Measurements from ENCODE around the gene DHRS1. TPM values are rescaled to one million over a fixed set of nuclear protein-coding genes. Genes with fewer than 3 reads are reported as not detected.
A peak's percentile ranks its signal among the peaks of the same experiment; 100 is the strongest.

Gene DHRS1
- total and polyA plus RNA-seq, 9 of the 15 experiments (the other 6 are each of a cell fraction or from before 2014, with no cell fraction given), result 7.3 to 33.6 (median 13.3) TPM

DNA sequence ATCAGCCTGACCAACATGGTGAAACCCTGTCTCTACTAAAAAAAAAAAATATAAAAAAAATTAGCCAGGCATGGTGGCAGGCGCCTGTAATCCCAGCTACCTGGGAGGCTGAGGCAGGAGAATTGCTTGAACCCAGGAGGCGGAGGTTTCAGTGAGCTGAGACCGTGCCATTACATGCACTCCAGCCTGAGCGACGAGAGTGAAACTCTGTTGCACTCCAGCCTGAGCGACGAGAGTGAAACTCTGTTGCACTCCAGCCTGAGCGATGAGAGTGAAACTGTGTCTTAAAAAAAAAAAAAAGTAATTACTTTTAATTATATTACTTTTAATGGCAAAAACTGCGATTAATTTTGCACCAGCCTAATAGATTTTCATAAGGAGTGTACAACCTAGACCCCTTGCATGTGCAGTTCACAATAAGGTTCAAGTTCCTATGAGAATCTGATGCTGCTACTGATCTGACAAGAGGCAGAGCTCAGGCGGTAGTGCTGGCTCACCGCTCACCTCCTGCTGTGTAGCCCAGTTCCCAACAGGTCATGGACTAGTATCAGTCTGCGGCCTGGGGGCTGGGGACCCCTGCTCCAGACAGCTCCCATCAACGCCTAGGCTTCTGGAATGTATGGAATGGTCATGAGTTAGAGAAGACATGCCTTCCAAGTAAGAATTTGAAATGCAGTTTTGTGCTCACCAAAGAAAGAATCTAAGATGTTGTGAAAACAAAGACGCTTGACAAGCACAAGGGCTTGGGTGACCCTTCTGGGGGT, 21.8 kb upstream of the DHRS1 start:
- POLR2A ChIA-PET, result interaction anchor here (1.4 kb wide), 1 partner anchor 115 kb away, joined by 4 read pairs; no protein-coding TSS in a partner anchor
- peak overlapping the region; percentile 45 for H2AFZ ChIP-seq (ENCODE audit: low read depth, low read length)
- H3K9me3 ChIP-seq (replicated peaks; ENCODE audit: control insufficient read depth, insufficient read depth, low read depth, low read length), result no peaks in the 10 kb centered on the region
- H3K4me1 ChIP-seq (replicated peaks in 1 of 2; ENCODE audit: control insufficient read depth in 2 of 2, insufficient read depth in 2 of 2, low read length in 2 of 2), result peaks cover 11 to 16% of the 10 kb centered on the region in 2 experiments
- H3K4me2 ChIP-seq (ENCODE audit: insufficient read depth, low read length), result no peak overlapping the region
- H3K36me3 ChIP-seq (ENCODE audit: control insufficient read depth, insufficient read depth, low read length), result no peaks in the 10 kb centered on the region
- no TSS peak for BruUV-seq (replicated peaks)
- CTCF ChIA-PET (ENCODE audit: low intra/inter-chr PET ratio), result no interaction called here
- no peak for FAIRE-seq
- H3K9ac ChIP-seq (ENCODE audit: insufficient read depth in 1 of 2, low read depth in 2 of 2, low read length in 2 of 2), result no peak overlapping the region
- WGBS (ENCODE audit: insufficient coverage, low coverage, missing lambda C conversion rate), result 44% methylated on average over 8 of the region's 14 CpGs
- no peaks in the 10 kb centered on the region for H3K79me2 ChIP-seq (ENCODE audit: control insufficient read depth, insufficient read depth, low read length)
- in situ Hi-C loops (cut with MboI), result no loop called here
- no peak for TF ChIP-seq POU5F1 (IDR thresholded peaks at IDR 0.05; ENCODE audit: borderline replicate concordance, low read depth, low read length, partially characterized antibody)
- no peak for TF ChIP-seq MED1 (CRISPR knock-in tag; IDR thresholded peaks at IDR 0.05; ENCODE audit: borderline replicate concordance)
- TF ChIP-seq DNMT1 (IDR thresholded peaks at IDR 0.05), result no peak
- no peak for TF ChIP-seq SAP30 (IDR thresholded peaks at IDR 0.05; ENCODE audit: borderline replicate concordance, insufficient read depth, low read depth, low read length, poor library complexity, severe bottlenecking)
- TF ChIP-seq FOXJ2 (tag; IDR thresholded peaks at IDR 0.05), result no peak
- TF ChIP-seq PTBP1 (IDR thresholded peaks at IDR 0.05; ENCODE audit: low read depth, low read length), result no peak
- no peak for TF ChIP-seq BACH1 (tag; IDR thresholded peaks at IDR 0.05)
- no peak for TF ChIP-seq SMAD3 (CRISPR knock-in tag; conservative IDR thresholded peaks at IDR 0.05)
- TF ChIP-seq STAT5A (IDR thresholded peaks at IDR 0.05; ENCODE audit: borderline replicate concordance, low read length), result no peak
- TF ChIP-seq ZNF75A (CRISPR knock-in tag; IDR thresholded peaks at IDR 0.05), result no peak
- no peak for TF ChIP-seq HIVEP1 (CRISPR knock-in tag; IDR thresholded peaks at IDR 0.05)
- no peak for TF ChIP-seq HMG20B (CRISPR knock-in tag; IDR thresholded peaks at IDR 0.05)
- no peak for TF ChIP-seq ZKSCAN1 (IDR thresholded peaks at IDR 0.05; ENCODE audit: low read depth, low read length)
- no peak for TF ChIP-seq XRCC5 (IDR thresholded peaks at IDR 0.05; ENCODE audit: low read depth, low read length)
- no peak for TF ChIP-seq HEY1 (CRISPR knock-in tag; IDR thresholded peaks at IDR 0.05; ENCODE audit: borderline replicate concordance)
- no peak for TF ChIP-seq PHF8 (IDR thresholded peaks at IDR 0.05; ENCODE audit: borderline replicate concordance, low read length)
- no peak for TF ChIP-seq ZNF324 (CRISPR knock-in tag; IDR thresholded peaks at IDR 0.05)
- TF ChIP-seq SMARCB1 (IDR thresholded peaks at IDR 0.05; ENCODE audit: insufficient read length, low read depth), result no peak
- no peak for TF ChIP-seq GABPA (tag; conservative IDR thresholded peaks at IDR 0.05; ENCODE audit: low read depth)
- no peak for ATAC-seq
- no peak for DNase-seq (ENCODE audit: extremely low read depth in 1 of 4, low spot score in 3 of 4)
- no peaks in the 10 kb centered on the region for H4K20me1 ChIP-seq (replicated peaks; ENCODE audit: control insufficient read depth, insufficient read depth, low read length)
- no peak overlapping the region for H3K4me3 ChIP-seq
- no peaks in the 10 kb centered on the region for H3K9me1 ChIP-seq (ENCODE audit: control insufficient read depth, insufficient read depth, low read length)
- intact Hi-C loops (cut with micrococcal nuclease), result no loop called here
- H3K27ac ChIP-seq (ENCODE audit: extremely low read depth, low read depth, low read length), result no peak overlapping the region
- no peaks in the 10 kb centered on the region for H3K27me3 ChIP-seq (ENCODE audit: control insufficient read depth in 2 of 2, insufficient read depth in 2 of 2, low read length in 2 of 2)

Measured in K562 (cell line).